ENCODE data around the gene SEC24D.

- TF ChIP-seq EP300 (IDR thresholded peaks at IDR 0.05; ENCODE audit: borderline replicate concordance in 1 of 2, low read depth in 2 of 2, low read length in 2 of 2) = no peak
- no peak for TF ChIP-seq EZH2 (IDR thresholded peaks at IDR 0.05; ENCODE audit: low read depth, low read length, severe bottlenecking)
- TF ChIP-seq CTCF (IDR thresholded peaks at IDR 0.05; ENCODE audit: control extremely low read depth in 1 of 3, insufficient read depth in 1 of 3, low read depth in 1 of 3, low read length in 3 of 3) = no peak
- TF ChIP-seq RAD21 (IDR thresholded peaks at IDR 0.05 in 1 of 2, conservative IDR thresholded peaks at IDR 0.05 in 1 of 2; ENCODE audit: low read depth in 2 of 2, low read length in 2 of 2) = no peak
- TF ChIP-seq POLR2AphosphoS5 (IDR thresholded peaks at IDR 0.05; ENCODE audit: low read depth, low read length) = no peak
- no peak for TF ChIP-seq POLR2A (IDR thresholded peaks at IDR 0.05; ENCODE audit: control extremely low read depth in 1 of 2, low read depth in 2 of 2, low read length in 2 of 2)
- no peak for TF ChIP-seq TAF1 (IDR thresholded peaks at IDR 0.05; ENCODE audit: low read depth, low read length)
- TF ChIP-seq BACH1 (IDR thresholded peaks at IDR 0.05; ENCODE audit: low read length) = no peak
Measured at GRCh38 chr4:118845552-118846050, 9.7 kb upstream of the SEC24D start.
